NCI-H1436 (cell line): ENCODE results near the gene LRMDA.

Source experiments
- DNase-seq: peaks from one replicate; lab custom pipeline; 2025; lab: John Stamatoyannopoulos, UW

The LRMDA gene

GRCh38 chr10:75924309-75924902 is 493.0 kb downstream of the LRMDA start:
- no peak for DNase-seq

- DNase-seq = no peak
These were observed 494.6 kb downstream of the LRMDA start for GRCh38 chr10:75925999-75926398.

- no peak for DNase-seq
These were observed 495.3 kb downstream of the LRMDA start for GRCh38 chr10:75926763-75927162.

- no peak for DNase-seq
These were observed 496.8 kb downstream of the LRMDA start for GRCh38 chr10:75928231-75928630.

- DNase-seq = no peak
These were observed 498.3 kb downstream of the LRMDA start for GRCh38 chr10:75929630-75930161.

- DNase-seq = no peak
These were observed 501.5 kb downstream of the LRMDA start for GRCh38 chr10:75932921-75933320.

- DNase-seq = no peak
These were observed 503.8 kb downstream of the LRMDA start for GRCh38 chr10:75935240-75935639.

- no peak for DNase-seq
These were observed 504.4 kb downstream of the LRMDA start for GRCh38 chr10:75935650-75936400.

GRCh38 chr10:75936841-75937240 is 505.4 kb downstream of the LRMDA start:
- DNase-seq = no peak

GRCh38 chr10:75937823-75938222 is 506.4 kb downstream of the LRMDA start:
- DNase-seq = no peak

GRCh38 chr10:75938380-75939122 is 507.1 kb downstream of the LRMDA start:
- no peak for DNase-seq

- DNase-seq = no peak
These were observed 508.1 kb downstream of the LRMDA start for GRCh38 chr10:75939541-75939940.

- no peak for DNase-seq
These were observed 509.3 kb downstream of the LRMDA start for GRCh38 chr10:75940742-75941141.

- DNase-seq = peak; percentile 74
These were observed 509.9 kb downstream of the LRMDA start for GRCh38 chr10:75941223-75941801.

- DNase-seq = no peak
These were observed 512.6 kb downstream of the LRMDA start for GRCh38 chr10:75944061-75944460.

GRCh38 chr10:75948583-75948982 is 517.2 kb downstream of the LRMDA start:
- DNase-seq = no peak

GRCh38 chr10:75950307-75950706 is 518.9 kb downstream of the LRMDA start:
- no peak for DNase-seq

GRCh38 chr10:75950997-75951589 is 519.7 kb downstream of the LRMDA start:
- DNase-seq = no peak

GRCh38 chr10:75951627-75952026 is 520.2 kb downstream of the LRMDA start:
- DNase-seq = no peak

- DNase-seq = no peak
These were observed 520.7 kb downstream of the LRMDA start for GRCh38 chr10:75952093-75952492.

GRCh38 chr10:75954486-75954885 is 523.1 kb downstream of the LRMDA start:
- no peak for DNase-seq

GRCh38 chr10:75955973-75956502 is 524.6 kb downstream of the LRMDA start:
- no peak for DNase-seq
